Activated T-cell treated with anti-CD3 and anti-CD28 coated beads for 24 hours (primary cell): ENCODE results near the gene RAB11A.

Experiments
- DNase-seq: peaks from one replicate; pipeline ENCODE4 v3.0.0-alpha.2; 2020; ENCODE audit warnings: low read depth

Gene RAB11A

GRCh38 chr15:65869126-65869953 lies at the start of gene RAB11A:
Gene RAB11A (plus strand): TSS chr15:65869491. CDS start chr15:65869586, 95 bp downstream.
- DNase-seq = peak; percentile 92

DNA sequence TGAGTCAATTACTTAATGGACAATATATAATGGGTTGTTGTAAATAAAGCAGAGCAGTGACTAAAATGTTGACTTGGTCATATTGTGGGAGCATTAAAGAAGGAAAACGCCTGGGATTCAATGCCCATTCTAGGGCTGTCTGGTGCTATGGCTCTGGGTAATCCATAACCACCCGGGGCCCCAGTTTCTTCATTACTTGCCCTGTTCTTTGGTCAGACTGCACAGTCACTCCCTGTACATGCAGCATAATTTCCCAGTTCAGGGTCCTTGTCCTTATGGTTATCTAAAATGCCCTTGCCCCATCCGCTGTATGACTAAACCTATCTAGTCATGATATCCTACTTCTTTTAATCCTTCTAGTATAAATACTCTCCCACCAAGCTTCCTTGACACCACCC lies 49.7 kb upstream of the RAB11A start:
- DNase-seq = no peak

- DNase-seq = no peak
These were observed 48.2 kb upstream of the RAB11A start for GRCh38 chr15:65821070-65821469.

- no peak for DNase-seq
These were observed 47.0 kb upstream of the RAB11A start for GRCh38 chr15:65822316-65822715.

DNA sequence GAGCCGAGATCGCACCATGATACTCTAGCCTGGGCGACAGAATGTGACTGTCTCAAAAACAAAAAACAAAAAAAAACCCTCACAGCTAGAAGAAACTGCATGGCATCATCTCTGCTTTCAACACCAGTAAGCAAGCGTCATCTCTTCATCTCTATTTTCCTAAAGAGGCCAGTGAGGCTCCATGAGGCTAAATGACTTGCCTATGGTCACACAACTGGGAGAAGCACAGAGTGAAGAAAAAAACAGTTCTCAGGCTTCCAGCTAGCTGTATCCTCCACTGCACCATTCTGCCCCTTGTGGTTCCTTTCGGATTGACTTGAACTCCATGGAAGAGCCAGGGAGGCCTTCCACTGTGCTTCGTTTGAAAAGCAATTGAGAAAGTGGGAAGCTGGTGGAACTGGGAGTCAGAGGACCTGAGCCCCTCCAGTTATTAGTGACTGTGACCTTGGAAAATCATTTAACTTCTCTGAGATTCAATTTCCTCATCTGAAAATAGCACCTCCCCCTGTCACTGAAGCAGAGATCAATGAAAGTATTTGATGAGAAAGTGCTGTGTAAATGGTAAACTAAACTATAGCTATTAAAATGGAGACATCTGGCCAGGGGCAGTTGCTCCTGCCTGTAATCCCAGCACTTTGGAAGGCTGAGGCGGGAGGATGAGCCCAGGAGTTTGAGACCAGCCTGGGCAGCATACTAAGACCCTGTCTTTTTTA lies 45.1 kb upstream of the RAB11A start:
- no peak for DNase-seq

DNA sequence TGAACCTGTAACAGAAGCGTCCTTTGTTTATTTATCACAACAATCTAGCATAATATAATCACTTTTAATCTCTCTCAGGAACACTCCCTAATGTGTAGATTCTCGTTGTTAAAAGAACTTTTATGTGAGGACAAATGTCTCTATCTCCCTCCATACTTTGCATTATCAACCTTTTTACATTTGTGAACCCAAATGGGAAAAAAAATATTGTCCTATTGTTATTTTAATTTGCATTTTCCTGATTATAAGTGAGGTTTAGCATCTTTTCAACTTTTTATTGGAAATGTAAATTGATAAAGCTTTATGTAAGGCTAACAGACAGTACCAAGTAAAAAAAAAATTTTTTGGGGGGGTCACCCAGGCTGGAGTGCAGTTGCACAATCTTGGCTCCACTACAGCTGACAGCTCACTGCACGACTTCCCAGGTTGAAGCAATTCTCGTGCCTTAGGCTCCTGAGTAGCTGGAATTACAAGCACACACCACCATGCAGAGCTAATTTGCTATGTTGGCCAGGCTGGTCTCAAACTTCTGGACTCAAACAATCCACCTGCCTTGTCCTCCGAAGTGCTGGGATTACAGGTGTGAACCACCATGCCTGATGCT lies 44.2 kb upstream of the RAB11A start:
- DNase-seq = no peak

GRCh38 chr15:65827065-65827464 lies 42.2 kb upstream of the RAB11A start:
- DNase-seq = no peak

DNA sequence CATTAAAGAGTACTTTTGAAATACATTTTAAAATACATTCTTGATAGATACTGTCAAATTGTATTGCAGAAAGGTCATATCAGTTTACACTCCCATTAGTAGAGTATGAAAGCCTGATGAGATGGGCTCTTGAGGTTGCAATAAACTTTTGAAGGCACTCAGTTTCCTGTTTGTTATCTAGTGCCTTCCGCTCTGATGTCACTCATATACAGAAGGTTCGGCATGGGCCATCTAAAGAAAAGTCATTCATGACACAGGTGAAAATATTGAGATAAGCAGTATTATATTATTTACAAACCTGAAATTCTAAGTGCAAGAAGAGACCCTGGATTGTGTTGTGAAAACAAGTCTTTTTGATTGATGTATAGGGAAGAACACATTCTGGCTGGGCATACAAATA lies 40.7 kb upstream of the RAB11A start:
- DNase-seq = no peak

- no peak for DNase-seq
These were observed 40.0 kb upstream of the RAB11A start for GRCh38 chr15:65829130-65829764.

- DNase-seq = peak; percentile 30
These were observed 36.5 kb upstream of the RAB11A start for GRCh38 chr15:65832549-65833364.

DNA sequence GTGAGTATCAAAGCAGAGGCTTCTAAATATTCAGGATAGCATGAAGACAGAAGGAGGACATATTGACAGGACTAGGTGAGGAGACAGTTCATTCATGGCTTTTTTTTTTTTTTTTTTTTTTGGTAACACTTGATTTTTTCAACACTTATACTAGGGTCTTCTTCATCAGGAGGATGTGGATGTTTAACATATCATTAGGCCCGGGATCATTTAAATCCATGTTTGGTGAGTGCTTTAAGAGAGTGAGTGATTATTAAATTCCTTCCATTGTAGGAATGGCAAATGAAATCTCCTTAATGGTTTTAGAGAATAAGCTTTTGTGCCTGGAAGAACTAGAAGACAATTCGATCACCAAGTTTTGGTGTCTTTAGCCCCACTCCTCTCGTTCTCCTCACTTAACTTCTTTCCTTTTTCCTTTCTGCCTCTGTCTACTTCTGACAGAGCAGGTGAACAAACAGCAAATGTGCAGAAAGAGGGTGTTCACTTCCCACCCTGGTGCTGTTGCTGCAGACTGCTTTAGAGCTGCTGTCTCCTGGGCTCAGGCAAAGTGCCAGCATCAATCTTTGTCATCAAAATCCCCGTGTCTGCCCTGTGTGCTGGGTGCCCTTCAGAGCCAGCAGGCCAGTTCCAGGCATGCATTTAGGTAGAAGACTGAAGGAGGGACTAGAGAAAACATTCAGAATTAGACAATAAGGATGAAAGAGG lies 35.6 kb upstream of the RAB11A start:
- DNase-seq = peak; percentile 16

- no peak for DNase-seq
These were observed 34.5 kb upstream of the RAB11A start for GRCh38 chr15:65834603-65835282.

- no peak for DNase-seq
These were observed 33.8 kb upstream of the RAB11A start for GRCh38 chr15:65835447-65835846.

DNA sequence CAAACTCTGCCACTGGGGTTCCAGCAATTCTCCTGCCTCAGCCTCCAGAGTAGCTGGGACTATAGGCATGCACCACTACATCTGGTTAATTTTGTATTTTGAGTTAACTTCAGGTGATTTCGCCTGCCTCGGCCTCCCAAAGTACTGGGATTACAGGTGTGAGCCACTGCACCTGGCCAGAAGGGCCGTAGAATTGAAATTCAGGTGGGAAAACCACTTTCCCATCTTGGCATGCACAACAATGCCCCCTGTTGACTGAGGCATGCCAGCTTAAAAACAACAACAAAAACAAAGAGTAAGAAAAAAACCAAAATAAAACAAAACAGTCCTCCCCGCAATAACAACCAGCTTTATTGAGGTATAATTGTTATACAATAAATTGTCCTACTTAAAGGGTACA lies 32.6 kb upstream of the RAB11A start:
- DNase-seq = no peak

GRCh38 chr15:65837301-65838294 lies 31.7 kb upstream of the RAB11A start:
- DNase-seq = no peak

GRCh38 chr15:65839354-65839901 lies 29.9 kb upstream of the RAB11A start:
- DNase-seq = no peak

GRCh38 chr15:65839985-65840384 lies 29.3 kb upstream of the RAB11A start:
- no peak for DNase-seq

DNA sequence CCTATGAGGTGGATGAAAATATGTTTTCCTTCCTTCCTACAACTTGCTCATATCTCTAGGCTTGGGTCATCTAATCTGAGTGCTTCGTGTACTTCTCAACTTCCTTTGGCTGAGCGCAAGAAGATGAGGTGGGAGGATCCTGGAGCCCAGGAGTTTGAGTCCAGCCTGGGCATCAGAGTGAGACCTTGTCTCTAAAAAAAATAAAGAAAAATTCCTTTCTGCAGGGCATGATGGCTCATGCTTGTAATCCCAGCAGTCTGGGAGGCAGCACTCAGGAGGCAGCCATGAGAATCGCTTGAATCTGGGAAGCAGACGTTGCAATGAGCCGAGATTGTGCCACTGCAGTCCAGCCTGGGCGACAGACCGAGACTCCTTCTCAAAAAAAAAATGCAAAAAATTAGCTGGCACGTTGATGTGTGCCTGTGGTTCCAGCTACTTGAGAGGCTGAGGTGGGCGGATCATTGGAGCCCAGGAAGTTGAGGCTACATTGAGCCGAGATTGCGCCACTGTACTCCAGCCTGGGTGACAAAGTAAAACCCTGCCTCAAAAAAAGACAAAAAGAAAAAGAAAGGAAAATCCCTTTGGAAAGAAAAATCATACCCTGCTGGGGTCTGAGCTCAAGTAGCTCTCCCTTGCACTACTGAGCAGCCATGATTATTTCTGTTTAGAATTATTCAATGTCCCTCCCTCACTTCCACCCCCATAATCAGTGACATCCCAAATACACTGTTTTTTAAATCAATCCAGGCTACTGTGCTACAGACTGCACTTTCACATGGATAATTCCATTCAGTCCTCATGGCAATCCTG lies 28.0 kb upstream of the RAB11A start:
- DNase-seq = no peak
